Neuronal stem cell (in vitro differentiated cells): Measurements from ENCODE around the gene SLC35D1.

Experiments used
- DNase-seq: peaks from one replicate; pipeline ENCODE4 v3.0.0-alpha.2; 2013; ENCODE audit warnings: low spot score
- H2AFZ ChIP-seq: one replicate; pipeline ENCODE4 v1.6.1; 2013; ENCODE audit warnings: mild to moderate bottlenecking, low read length, inconsistent platforms
- H2AK5ac ChIP-seq: 2 replicates; pipeline ENCODE4 v1.6.1; 2013; ENCODE audit warnings: low read depth, mild to moderate bottlenecking, inconsistent platforms, low read length, moderate library complexity, mixed read lengths
- H2BK120ac ChIP-seq: 2 replicates; pipeline ENCODE4 v1.6.1; 2013; ENCODE audit warnings: low read depth, mild to moderate bottlenecking, inconsistent platforms, low read length, moderate library complexity, mixed read lengths
- H2BK12ac ChIP-seq: one replicate; pipeline ENCODE4 v1.6.1; 2013; ENCODE audit warnings: low read length, inconsistent platforms
- H2BK15ac ChIP-seq: 2 replicates; pipeline ENCODE4 v1.6.1; 2013; ENCODE audit warnings: mild to moderate bottlenecking, low read length, inconsistent platforms, mixed read lengths
- H2BK5ac ChIP-seq: one replicate; pipeline ENCODE4 v1.6.1; 2013; ENCODE audit warnings: inconsistent platforms, mild to moderate bottlenecking, low read length, moderate library complexity
- H3K14ac ChIP-seq: one replicate; pipeline ENCODE4 v1.6.1; 2013; ENCODE audit warnings: low read length, inconsistent platforms
- H3K18ac ChIP-seq: 2 replicates; pipeline ENCODE4 v1.6.1; 2013; ENCODE audit warnings: low read length, inconsistent platforms
- H3K23ac ChIP-seq: 2 replicates; pipeline ENCODE4 v1.6.1; 2013; ENCODE audit warnings: low read depth, mild to moderate bottlenecking, mixed read lengths, low read length, inconsistent platforms; ENCODE audit not compliant: poor library complexity
- H3K27ac ChIP-seq: replicated peaks from 3 replicates; pipeline ENCODE4 v1.5.1; 2013; ENCODE audit warnings: low read length, inconsistent platforms
- H3K27me3 ChIP-seq, 3 experiments: 2 replicates each; pipeline ENCODE4 v1.6.1; 2013; ENCODE audit warnings: low read length in 3 of 3, mild to moderate bottlenecking in 2 of 3, inconsistent platforms in 1 of 3, low read depth in 1 of 3, mixed read lengths in 1 of 3, moderate library complexity in 1 of 3; ENCODE audit not compliant: control insufficient read depth in 3 of 3, insufficient read depth in 3 of 3
- H3K36me3 ChIP-seq, 2 donors: replicated peaks in 1 of 2; 2 replicates each; pipeline ENCODE4 v1.6.1; 2013; ENCODE audit warnings: low read length in 2 of 2; ENCODE audit not compliant: control insufficient read depth in 2 of 2, insufficient read depth in 2 of 2
- H3K4ac ChIP-seq: 2 replicates; pipeline ENCODE4 v1.6.1; 2013; ENCODE audit warnings: inconsistent platforms, mild to moderate bottlenecking, low read length, moderate library complexity
- H3K4me1 ChIP-seq, 2 donors: 1 replicate in 1 of 2; 2 replicates in 1 of 2; pipeline ENCODE4 v1.6.1; 2013; ENCODE audit warnings: low read length in 2 of 2, low read depth in 1 of 2; ENCODE audit not compliant: control insufficient read depth in 2 of 2, insufficient read depth in 1 of 2
- H3K4me2 ChIP-seq: one replicate; pipeline ENCODE4 v1.6.1; 2013; ENCODE audit warnings: mild to moderate bottlenecking, low read length, inconsistent platforms; ENCODE audit not compliant: insufficient read depth, poor library complexity, severe bottlenecking
- H3K4me3 ChIP-seq, 2 donors: 2 replicates each; pipeline ENCODE4 v1.5.1; 2013; ENCODE audit warnings: low read length in 2 of 2, mild to moderate bottlenecking in 2 of 2, inconsistent platforms in 1 of 2, moderate library complexity in 1 of 2
- H3K79me1 ChIP-seq: one replicate; pipeline ENCODE4 v1.6.1; 2013; ENCODE audit warnings: low read depth, mild to moderate bottlenecking, inconsistent platforms, low read length, moderate library complexity
- H3K9ac ChIP-seq: one replicate; pipeline ENCODE4 v1.6.1; 2013; ENCODE audit warnings: mild to moderate bottlenecking, low read depth, low read length, inconsistent platforms; ENCODE audit not compliant: poor library complexity
- H3K9me3 ChIP-seq, 2 donors: replicated peaks in 1 of 2; 2 replicates each; pipeline versions ENCODE3 to v1.6.1; 2013; ENCODE audit warnings: low read length in 2 of 2, mild to moderate bottlenecking in 2 of 2, inconsistent platforms in 1 of 2, low read depth in 1 of 2, mixed read lengths in 1 of 2, moderate library complexity in 1 of 2; ENCODE audit not compliant: control insufficient read depth in 2 of 2, insufficient read depth in 1 of 2
- H4K8ac ChIP-seq: one replicate; pipeline ENCODE4 v1.6.1; 2013; ENCODE audit warnings: low read depth, mild to moderate bottlenecking, inconsistent platforms, low read length, moderate library complexity
- H4K91ac ChIP-seq: one replicate; pipeline ENCODE4 v1.6.1; 2013; ENCODE audit warnings: low read length, low read depth, mild to moderate bottlenecking, inconsistent platforms; ENCODE audit not compliant: poor library complexity
- WGBS, 2 donors: extraction: QIAGEN DNeasy Blood & Tissue Kit; methylation state at CpG; one replicate each; pipeline ENCODE4 v1.1.7; 2013; ENCODE audit warnings: missing lambda C conversion rate in 2 of 2, mixed read lengths in 1 of 2; ENCODE audit not compliant: insufficient read length in 2 of 2, insufficient replicate concordance in 1 of 2; ENCODE audit errors: extremely low coverage in 2 of 2; 5-methylcytosine and 5-hydroxymethylcytosine counted together

Gene SLC35D1

DNA sequence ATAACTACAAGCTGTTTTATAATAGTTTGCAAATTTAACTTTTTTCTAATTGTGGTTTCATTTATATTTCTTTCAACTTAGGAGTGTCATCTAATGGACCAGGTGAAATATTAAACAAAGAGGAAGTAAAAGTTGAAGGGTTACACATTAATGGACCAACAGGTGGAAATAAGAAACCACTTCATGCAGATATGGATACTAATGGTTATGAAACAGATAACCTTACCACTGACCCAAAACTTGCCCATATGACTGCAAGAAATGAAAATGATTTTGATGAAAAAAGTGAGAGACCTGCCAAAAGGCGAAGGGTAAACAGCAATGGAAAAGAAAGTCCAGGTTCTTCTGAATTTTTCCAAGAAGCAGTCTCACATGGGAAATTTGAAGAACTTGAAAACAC is 69.5 kb downstream of the SLC35D1 start:
- H3K18ac ChIP-seq: no peak overlapping the region
- no peaks in the 10 kb centered on the region for H3K79me1 ChIP-seq
- no peak overlapping the region for H2BK5ac ChIP-seq
- no peak overlapping the region for H3K27ac ChIP-seq
- no peaks in the 10 kb centered on the region for H3K9me3 ChIP-seq
- no peaks in the 10 kb centered on the region for H3K27me3 ChIP-seq
- WGBS, 2 donors: no CpG with 5 or more reads among the region's 1 CpG
- H2BK15ac ChIP-seq: no peak overlapping the region
- no peaks in the 10 kb centered on the region for H3K4me1 ChIP-seq
- H3K14ac ChIP-seq: no peak overlapping the region
- H2BK120ac ChIP-seq: no peak overlapping the region
- no peak overlapping the region for H3K23ac ChIP-seq
- no peak for DNase-seq
- no peak overlapping the region for H3K4me2 ChIP-seq
- no peak overlapping the region for H3K9ac ChIP-seq
- H2AK5ac ChIP-seq: no peak overlapping the region
- no peak overlapping the region for H2AFZ ChIP-seq
- H4K91ac ChIP-seq: no peak overlapping the region
- no peak overlapping the region for H3K4me3 ChIP-seq
- no peak overlapping the region for H4K8ac ChIP-seq
- no peak overlapping the region for H3K4ac ChIP-seq
- H3K36me3 ChIP-seq: peaks cover 9 to 100% of the 10 kb centered on the region in 2 donors
- H2BK12ac ChIP-seq: no peak overlapping the region

DNA sequence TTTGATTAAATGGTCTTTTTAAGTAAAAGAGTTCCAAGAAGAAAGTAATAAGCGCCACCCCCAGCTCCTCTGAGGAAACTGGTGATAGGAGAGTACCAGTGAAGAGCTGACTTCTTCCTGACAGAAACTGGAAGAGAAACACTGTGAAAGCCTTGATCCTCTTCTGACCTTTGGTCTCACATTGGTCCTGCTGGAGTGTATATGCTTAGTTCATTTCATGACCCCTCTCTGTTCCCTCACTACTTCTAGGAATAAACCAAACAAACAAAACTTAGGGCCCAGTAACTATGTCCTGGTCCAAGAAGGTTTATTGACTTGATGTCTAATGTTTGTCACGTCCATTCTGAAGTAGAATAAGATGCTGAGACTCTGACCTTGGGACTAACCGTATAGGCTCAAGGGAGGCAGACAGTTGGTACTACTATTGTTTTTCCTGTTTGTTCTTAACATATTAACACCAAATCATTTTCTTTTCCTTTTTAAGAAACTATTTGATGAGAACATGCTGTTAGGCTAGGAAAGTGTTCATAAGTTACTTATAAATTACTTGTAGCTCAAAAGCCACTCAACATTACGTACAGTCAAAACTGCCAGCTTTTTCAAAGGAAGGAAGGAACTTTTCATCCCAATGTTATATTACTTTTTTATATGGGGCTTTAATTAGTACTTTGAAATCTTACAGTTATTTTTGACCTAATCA is 71.2 kb downstream of the SLC35D1 start:
- no peak overlapping the region for H2BK15ac ChIP-seq
- no peak overlapping the region for H2BK5ac ChIP-seq
- H2AFZ ChIP-seq: no peak overlapping the region
- H3K36me3 ChIP-seq: peaks cover 7 to 100% of the 10 kb centered on the region in 2 donors
- no peaks in the 10 kb centered on the region for H3K4me1 ChIP-seq
- H4K91ac ChIP-seq: no peak overlapping the region
- H3K9me3 ChIP-seq: no peaks in the 10 kb centered on the region
- no peak overlapping the region for H2BK120ac ChIP-seq
- DNase-seq: no peak
- H3K27me3 ChIP-seq: no peaks in the 10 kb centered on the region
- H3K4me3 ChIP-seq: no peak overlapping the region
- H3K14ac ChIP-seq: no peak overlapping the region
- H3K79me1 ChIP-seq: no peaks in the 10 kb centered on the region
- WGBS, 2 donors: no CpG with 5 or more reads among the region's 4 CpGs
- no peak overlapping the region for H3K27ac ChIP-seq
- H2BK12ac ChIP-seq: no peak overlapping the region
- H3K9ac ChIP-seq: no peak overlapping the region
- H3K4me2 ChIP-seq: no peak overlapping the region
- H3K4ac ChIP-seq: no peak overlapping the region
- H3K18ac ChIP-seq: no peak overlapping the region
- H4K8ac ChIP-seq: no peak overlapping the region
- H3K23ac ChIP-seq: no peak overlapping the region
- no peak overlapping the region for H2AK5ac ChIP-seq

DNA sequence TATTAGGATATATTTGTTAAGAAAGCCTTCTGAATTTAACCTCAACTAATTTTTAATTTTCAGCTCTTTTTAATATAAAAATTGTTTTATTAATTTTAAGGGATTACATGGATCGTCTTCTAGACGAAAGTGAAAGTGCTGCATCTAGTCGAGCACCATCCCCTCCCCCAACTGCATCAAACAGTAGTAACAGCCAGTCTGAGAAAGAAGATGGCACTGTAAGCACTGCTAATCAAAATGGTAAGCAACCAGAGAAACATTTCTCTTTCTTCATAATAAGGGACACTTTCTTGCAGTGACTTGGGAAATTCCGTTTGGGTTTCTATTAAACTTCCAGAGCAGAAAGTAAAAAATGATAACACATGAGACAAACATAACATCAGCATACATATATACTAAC is 72.3 kb downstream of the SLC35D1 start:
- Histone ChIP-seq H3K79me1 (no peaks in the 10 kb centered on the region), H2BK5ac (no peak overlapping the region), H3K4me2 (no peak overlapping the region), H3K14ac (no peak overlapping the region), H3K27me3 (no peaks in the 10 kb centered on the region), H2AFZ (no peak overlapping the region), H3K4me3 (no peak overlapping the region), H3K18ac (no peak overlapping the region), H2BK12ac (no peak overlapping the region), H3K4me1 (no peaks in the 10 kb centered on the region), H3K27ac (no peak overlapping the region), H3K36me3 (peaks cover 7 to 100% of the 10 kb centered on the region in 2 donors), H2BK15ac (no peak overlapping the region), H3K9ac (no peak overlapping the region), H2AK5ac (no peak overlapping the region), H4K8ac (no peak overlapping the region), H4K91ac (no peak overlapping the region), H2BK120ac (no peak overlapping the region), H3K4ac (no peak overlapping the region), H3K9me3 (no peaks in the 10 kb centered on the region), H3K23ac (no peak overlapping the region)
- no CpG with 5 or more reads among the region's 4 CpGs for WGBS, 2 donors
- no peak for DNase-seq

DNA sequence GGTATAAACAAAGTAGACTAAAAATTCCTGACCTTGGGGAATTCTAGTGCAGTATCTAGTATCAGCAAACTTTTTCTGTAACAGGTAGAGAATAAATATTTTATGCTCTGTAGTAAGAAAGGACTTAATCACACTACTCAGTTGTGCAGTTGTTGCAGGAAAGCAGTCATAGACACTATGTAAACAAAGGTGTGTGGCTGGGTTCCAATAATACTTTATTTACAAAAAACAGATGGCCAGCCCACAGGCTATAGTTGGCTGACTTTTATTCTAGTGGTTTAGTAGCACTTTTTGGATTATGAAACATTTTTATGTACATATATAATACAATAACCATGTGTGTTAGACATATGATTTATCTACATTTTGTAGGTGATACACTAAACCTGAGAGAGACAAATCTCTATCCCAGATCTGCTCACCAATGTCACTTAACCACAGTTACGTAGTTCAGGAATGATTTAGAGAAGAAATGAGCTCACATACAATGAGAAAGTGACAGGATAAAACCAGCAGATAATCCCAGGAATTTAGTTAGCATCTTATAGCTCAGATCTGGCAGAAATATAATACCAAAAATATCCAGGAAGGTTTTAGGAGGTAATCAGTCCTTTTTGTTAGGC is 73.1 kb downstream of the SLC35D1 start:
- Histone ChIP-seq H3K27me3 (no peaks in the 10 kb centered on the region), H3K4ac (no peak overlapping the region), H3K9me3 (no peaks in the 10 kb centered on the region), H2AFZ (no peak overlapping the region), H2BK5ac (no peak overlapping the region), H4K91ac (no peak overlapping the region), H2AK5ac (no peak overlapping the region), H3K79me1 (no peaks in the 10 kb centered on the region), H3K14ac (no peak overlapping the region), H2BK15ac (no peak overlapping the region), H2BK12ac (no peak overlapping the region), H2BK120ac (no peak overlapping the region), H3K18ac (no peak overlapping the region), H3K4me1 (no peaks in the 10 kb centered on the region), H3K4me2 (no peak overlapping the region), H3K27ac (no peak overlapping the region), H4K8ac (no peak overlapping the region), H3K9ac (no peak overlapping the region), H3K23ac (no peak overlapping the region), H3K4me3 (no peak overlapping the region), H3K36me3 (peaks cover 6 to 98% of the 10 kb centered on the region in 2 donors)
- WGBS, 2 donors: no CpG with 5 or more reads among the region's 1 CpG
- no peak for DNase-seq
